Osteocyte (in vitro differentiated cells): ENCODE measurements around the gene COMT. TPM values are rescaled to one million over a fixed set of nuclear protein-coding genes. Genes with fewer than 3 reads are reported as not detected.
A peak's percentile ranks its signal among the peaks of the same experiment; 100 is the strongest.

Source experiments
- DNase-seq: peaks from one replicate; pipeline ENCODE4 v3.0.0; 2021; ENCODE audit warnings: mixed read lengths; ENCODE audit not compliant: unreplicated experiment; ENCODE audit errors: extremely low spot score
- H3K27ac Mint-ChIP-seq: one replicate; pipeline ENCODE4 v1.8.0; 2021; ENCODE audit warnings: mild to moderate bottlenecking, mixed read lengths; ENCODE audit not compliant: unreplicated experiment
- H3K27me3 Mint-ChIP-seq: one replicate; pipeline ENCODE4 v1.8.0; 2021; ENCODE audit warnings: mixed read lengths; ENCODE audit not compliant: unreplicated experiment
- H3K36me3 Mint-ChIP-seq: one replicate; pipeline ENCODE4 v1.8.0; 2021; ENCODE audit warnings: mixed read lengths; ENCODE audit not compliant: unreplicated experiment
- H3K4me1 Mint-ChIP-seq: one replicate; pipeline ENCODE4 v1.8.0; 2021; ENCODE audit warnings: mixed read lengths; ENCODE audit not compliant: unreplicated experiment
- H3K4me3 Mint-ChIP-seq: one replicate; pipeline ENCODE4 v1.8.0; 2021; ENCODE audit warnings: mild to moderate bottlenecking, moderate library complexity, mixed read lengths; ENCODE audit not compliant: unreplicated experiment
- H3K9me3 Mint-ChIP-seq: one replicate; pipeline ENCODE4 v1.8.0; 2021; ENCODE audit warnings: mixed read lengths; ENCODE audit not compliant: unreplicated experiment
- CTCF ChIP-seq: fragments of 200-600 bp; sonication (generic); IDR thresholded peaks from 2 replicates; pipeline ENCODE4 v1.5.0; 2021; ENCODE audit warnings: antibody characterized with exemption, mild to moderate bottlenecking, moderate library complexity
- total RNA-seq: library from RNA; stranded (reverse); gene quantifications from 2 replicates; pipeline ENCODE4 v1.2.1, GENCODE V29; 2021

COMT gene
- total RNA-seq, 1 donor from 2014 or later = 92.1 TPM

GRCh38 chr22:19987394-19988306 is 46.1 kb downstream of the COMT start:
- no peaks in the 10 kb centered on the region for H3K9me3 Mint-ChIP-seq
- peak overlapping the region; percentile 54 for H3K4me3 Mint-ChIP-seq
- TF ChIP-seq CTCF = no peak
- peaks cover 44% of the 10 kb centered on the region for H3K4me1 Mint-ChIP-seq
- H3K27ac Mint-ChIP-seq = no peak overlapping the region
- DNase-seq = no peak
- no peaks in the 10 kb centered on the region for H3K36me3 Mint-ChIP-seq
- H3K27me3 Mint-ChIP-seq = no peaks in the 10 kb centered on the region

GRCh38 chr22:19988331-19988808 is 46.8 kb downstream of the COMT start:
- no peak overlapping the region for H3K27ac Mint-ChIP-seq
- peaks cover 44% of the 10 kb centered on the region for H3K4me1 Mint-ChIP-seq
- H3K4me3 Mint-ChIP-seq = peak overlapping the region; percentile 54
- no peak for TF ChIP-seq CTCF
- no peak for DNase-seq
- no peaks in the 10 kb centered on the region for H3K9me3 Mint-ChIP-seq
- H3K27me3 Mint-ChIP-seq = no peaks in the 10 kb centered on the region
- no peaks in the 10 kb centered on the region for H3K36me3 Mint-ChIP-seq

GRCh38 chr22:19988965-19989724 is 47.6 kb downstream of the COMT start:
- Mint-ChIP-seq H3K27ac (no peak overlapping the region), H3K27me3 (no peaks in the 10 kb centered on the region), H3K4me1 (peaks cover 41% of the 10 kb centered on the region), H3K36me3 (no peaks in the 10 kb centered on the region), H3K4me3 (no peak overlapping the region), H3K9me3 (no peaks in the 10 kb centered on the region)
- no peak for DNase-seq
- TF ChIP-seq CTCF = no peak

GRCh38 chr22:19989725-19990067 is 48.1 kb downstream of the COMT start:
- peaks cover 41% of the 10 kb centered on the region for H3K4me1 Mint-ChIP-seq
- H3K27me3 Mint-ChIP-seq = no peaks in the 10 kb centered on the region
- no peaks in the 10 kb centered on the region for H3K36me3 Mint-ChIP-seq
- DNase-seq = no peak
- no peaks in the 10 kb centered on the region for H3K9me3 Mint-ChIP-seq
- H3K27ac Mint-ChIP-seq = no peak overlapping the region
- TF ChIP-seq CTCF = no peak
- no peak overlapping the region for H3K4me3 Mint-ChIP-seq

GRCh38 chr22:19990188-19990587 is 48.6 kb downstream of the COMT start:
- H3K27me3 Mint-ChIP-seq = no peaks in the 10 kb centered on the region
- TF ChIP-seq CTCF = no peak
- no peak overlapping the region for H3K27ac Mint-ChIP-seq
- H3K36me3 Mint-ChIP-seq = no peaks in the 10 kb centered on the region
- peaks cover 41% of the 10 kb centered on the region for H3K4me1 Mint-ChIP-seq
- DNase-seq = no peak
- no peak overlapping the region for H3K4me3 Mint-ChIP-seq
- no peaks in the 10 kb centered on the region for H3K9me3 Mint-ChIP-seq
